Measurements from ENCODE around the gene SLC10A7. TPM values are rescaled to one million over a fixed set of nuclear protein-coding genes. Genes with fewer than 3 reads are reported as not detected.

SLC10A7 gene
- total RNA-seq, 1 donor from 2014 or later: 11.8 TPM

DNA sequence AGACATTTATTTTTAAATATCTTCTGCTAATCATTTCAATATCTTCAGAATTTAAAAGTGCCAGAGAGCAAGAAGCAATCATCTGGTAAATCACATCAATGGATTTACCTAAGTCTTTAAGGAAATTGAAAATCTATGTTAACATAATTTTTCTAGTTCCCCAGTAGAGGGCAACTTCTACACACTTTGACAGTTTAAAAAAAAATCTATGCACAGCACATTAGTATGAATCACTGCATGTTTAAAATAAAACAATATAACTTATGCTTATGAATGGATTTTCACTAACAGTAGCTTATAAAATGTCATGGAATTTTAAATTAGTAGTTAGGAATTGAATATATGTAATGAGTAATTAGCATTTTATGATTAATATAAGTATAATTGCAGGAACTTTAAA lies 180.9 kb downstream of the SLC10A7 start:
- H3K9me3 Mint-ChIP-seq (ENCODE audit: unreplicated experiment): no peaks in the 10 kb centered on the region
- no peak overlapping the region for H3K4me3 Mint-ChIP-seq (ENCODE audit: unreplicated experiment)
- H3K4me1 Mint-ChIP-seq (ENCODE audit: unreplicated experiment): peaks cover 25% of the 10 kb centered on the region
- DNase-seq (ENCODE audit: low spot score): no peak
- no peaks in the 10 kb centered on the region for H3K36me3 Mint-ChIP-seq (ENCODE audit: low read depth, unreplicated experiment)
- TF ChIP-seq, protein P1, sequence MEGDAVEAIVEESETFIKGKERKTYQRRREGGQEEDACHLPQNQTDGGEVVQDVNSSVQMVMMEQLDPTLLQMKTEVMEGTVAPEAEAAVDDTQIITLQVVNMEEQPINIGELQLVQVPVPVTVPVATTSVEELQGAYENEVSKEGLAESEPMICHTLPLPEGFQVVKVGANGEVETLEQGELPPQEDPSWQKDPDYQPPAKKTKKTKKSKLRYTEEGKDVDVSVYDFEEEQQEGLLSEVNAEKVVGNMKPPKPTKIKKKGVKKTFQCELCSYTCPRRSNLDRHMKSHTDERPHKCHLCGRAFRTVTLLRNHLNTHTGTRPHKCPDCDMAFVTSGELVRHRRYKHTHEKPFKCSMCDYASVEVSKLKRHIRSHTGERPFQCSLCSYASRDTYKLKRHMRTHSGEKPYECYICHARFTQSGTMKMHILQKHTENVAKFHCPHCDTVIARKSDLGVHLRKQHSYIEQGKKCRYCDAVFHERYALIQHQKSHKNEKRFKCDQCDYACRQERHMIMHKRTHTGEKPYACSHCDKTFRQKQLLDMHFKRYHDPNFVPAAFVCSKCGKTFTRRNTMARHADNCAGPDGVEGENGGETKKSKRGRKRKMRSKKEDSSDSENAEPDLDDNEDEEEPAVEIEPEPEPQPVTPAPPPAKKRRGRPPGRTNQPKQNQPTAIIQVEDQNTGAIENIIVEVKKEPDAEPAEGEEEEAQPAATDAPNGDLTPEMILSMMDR (IDR thresholded peaks at IDR 0.05; ENCODE audit: unreplicated experiment): peak; percentile 61
- H3K27me3 Mint-ChIP-seq (ENCODE audit: unreplicated experiment): no peaks in the 10 kb centered on the region
- H3K27ac Mint-ChIP-seq (ENCODE audit: unreplicated experiment): no peak overlapping the region

DNA sequence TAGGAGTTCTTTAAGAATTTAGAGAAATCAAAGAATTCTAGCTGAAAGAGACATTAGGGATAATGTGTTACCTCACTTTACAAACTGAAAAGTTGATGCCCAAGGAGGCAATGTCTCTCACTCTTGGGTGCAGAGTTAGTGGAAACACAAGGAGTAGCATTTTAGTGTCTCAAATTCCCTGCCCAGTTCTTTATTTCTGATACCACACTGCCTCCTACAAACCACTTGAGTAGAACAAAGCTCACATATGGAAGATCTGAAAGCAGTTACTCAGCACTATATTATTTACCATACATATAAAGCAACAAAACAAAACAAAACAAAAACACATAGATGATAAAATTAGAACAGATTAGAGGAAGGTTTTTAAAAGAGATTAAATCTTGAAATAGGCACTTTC lies 183.2 kb downstream of the SLC10A7 start:
- Mint-ChIP-seq H3K36me3 (ENCODE audit: low read depth, unreplicated experiment) (no peaks in the 10 kb centered on the region), H3K27ac (ENCODE audit: unreplicated experiment) (no peak overlapping the region), H3K4me1 (ENCODE audit: unreplicated experiment) (peaks cover 28% of the 10 kb centered on the region), H3K27me3 (ENCODE audit: unreplicated experiment) (no peaks in the 10 kb centered on the region), H3K9me3 (ENCODE audit: unreplicated experiment) (no peaks in the 10 kb centered on the region), H3K4me3 (ENCODE audit: unreplicated experiment) (no peak overlapping the region)
- DNase-seq (ENCODE audit: low spot score): no peak
- TF ChIP-seq, protein P1 (IDR thresholded peaks at IDR 0.05; ENCODE audit: unreplicated experiment): no peak

DNA sequence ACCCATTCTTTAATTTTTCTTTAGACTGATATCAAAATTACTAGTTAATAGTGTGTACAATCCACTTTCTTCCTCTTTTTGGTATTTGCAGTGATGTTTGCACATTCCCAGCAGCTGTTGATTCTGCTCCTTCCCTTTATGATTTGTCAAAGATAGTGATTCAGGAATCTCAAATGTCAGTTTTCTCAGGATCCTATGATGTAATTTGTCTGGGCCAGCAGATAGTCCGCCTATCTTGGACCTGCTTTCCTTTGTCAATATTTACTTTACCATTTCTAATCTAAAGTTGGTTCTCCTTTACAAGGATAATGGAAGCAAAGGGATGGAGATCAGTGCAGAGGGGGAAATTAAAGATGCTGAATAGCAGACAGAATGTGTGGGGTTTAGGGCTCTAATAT lies 185.3 kb downstream of the SLC10A7 start:
- peak overlapping the region; percentile 15 for H3K27ac Mint-ChIP-seq (ENCODE audit: unreplicated experiment)
- no peak for DNase-seq (ENCODE audit: low spot score)
- no peaks in the 10 kb centered on the region for H3K36me3 Mint-ChIP-seq (ENCODE audit: low read depth, unreplicated experiment)
- H3K9me3 Mint-ChIP-seq (ENCODE audit: unreplicated experiment): no peaks in the 10 kb centered on the region
- H3K4me1 Mint-ChIP-seq (ENCODE audit: unreplicated experiment): peaks cover 28% of the 10 kb centered on the region
- H3K27me3 Mint-ChIP-seq (ENCODE audit: unreplicated experiment): no peaks in the 10 kb centered on the region
- no peak overlapping the region for H3K4me3 Mint-ChIP-seq (ENCODE audit: unreplicated experiment)
- TF ChIP-seq, protein P1 (IDR thresholded peaks at IDR 0.05; ENCODE audit: unreplicated experiment): no peak

DNA sequence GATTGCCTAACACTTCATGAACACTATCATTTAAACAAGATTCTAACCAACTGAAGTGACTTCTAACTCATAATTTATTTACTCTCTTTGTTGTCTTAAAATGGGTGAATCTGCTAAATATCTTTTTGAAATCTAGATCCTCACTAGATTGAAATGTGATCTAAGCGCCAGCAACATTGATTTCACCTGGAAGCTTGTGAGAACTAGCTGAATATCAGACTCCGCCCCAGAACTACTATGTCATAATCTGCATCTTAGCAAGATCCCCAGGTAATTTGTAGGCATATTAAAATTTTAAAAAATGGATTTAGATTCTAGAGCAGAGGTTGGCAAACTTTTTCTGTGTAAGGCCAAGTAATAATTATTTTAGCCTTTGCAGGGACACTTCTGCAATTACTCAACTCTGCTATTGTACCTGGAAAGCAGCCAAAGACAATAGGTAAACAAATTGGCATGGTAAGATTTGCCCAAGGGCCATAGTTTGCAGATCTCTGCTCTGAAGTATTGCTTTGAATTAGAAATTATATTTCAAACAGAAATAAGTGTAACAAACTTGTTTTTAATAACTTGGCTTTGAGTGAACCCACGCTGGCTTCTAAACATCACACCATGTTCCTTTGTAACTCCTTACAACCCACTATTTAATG lies 185.9 kb downstream of the SLC10A7 start:
- TF ChIP-seq, protein P1 (IDR thresholded peaks at IDR 0.05; ENCODE audit: unreplicated experiment): no peak
- Mint-ChIP-seq H3K36me3 (ENCODE audit: low read depth, unreplicated experiment) (no peaks in the 10 kb centered on the region), H3K9me3 (ENCODE audit: unreplicated experiment) (no peaks in the 10 kb centered on the region), H3K4me1 (ENCODE audit: unreplicated experiment) (peaks cover 28% of the 10 kb centered on the region), H3K27ac (ENCODE audit: unreplicated experiment) (peak overlapping the region; percentile 27), H3K4me3 (ENCODE audit: unreplicated experiment) (no peak overlapping the region), H3K27me3 (ENCODE audit: unreplicated experiment) (no peaks in the 10 kb centered on the region)
- DNase-seq (ENCODE audit: low spot score): no peak

DNA sequence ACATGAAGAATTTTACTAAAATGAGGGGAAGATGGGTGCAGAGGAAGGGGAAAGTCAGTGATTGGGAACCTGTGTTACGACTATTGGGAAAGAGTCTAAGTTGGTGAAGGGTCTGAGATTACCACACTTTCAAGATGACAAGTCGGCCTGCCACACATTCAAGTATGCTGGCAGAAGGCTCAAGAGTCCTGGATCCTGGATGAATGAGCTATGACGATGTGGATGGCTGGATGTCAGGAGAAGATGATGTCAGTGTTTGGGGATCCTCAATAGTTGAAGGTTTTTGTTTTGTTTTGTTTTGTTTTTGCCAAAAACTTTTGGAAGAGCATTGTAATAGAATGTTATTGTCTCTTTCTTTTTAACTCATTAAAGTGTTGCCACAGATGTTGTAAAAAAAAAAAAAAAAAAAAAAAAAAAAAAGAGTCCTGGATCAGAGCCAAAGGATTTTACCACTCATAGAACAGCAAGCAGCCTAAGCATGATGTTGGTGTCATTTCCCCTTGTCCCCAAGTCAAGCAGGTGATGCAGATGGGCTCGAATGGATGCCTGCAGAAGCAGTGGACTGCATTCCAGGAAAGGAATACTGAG lies 186.8 kb downstream of the SLC10A7 start:
- no peaks in the 10 kb centered on the region for H3K9me3 Mint-ChIP-seq (ENCODE audit: unreplicated experiment)
- peaks cover 28% of the 10 kb centered on the region for H3K4me1 Mint-ChIP-seq (ENCODE audit: unreplicated experiment)
- H3K36me3 Mint-ChIP-seq (ENCODE audit: low read depth, unreplicated experiment): no peaks in the 10 kb centered on the region
- no peak overlapping the region for H3K27ac Mint-ChIP-seq (ENCODE audit: unreplicated experiment)
- H3K27me3 Mint-ChIP-seq (ENCODE audit: unreplicated experiment): no peaks in the 10 kb centered on the region
- TF ChIP-seq, protein P1 (IDR thresholded peaks at IDR 0.05; ENCODE audit: unreplicated experiment): no peak
- no peak for DNase-seq (ENCODE audit: low spot score)
- H3K4me3 Mint-ChIP-seq (ENCODE audit: unreplicated experiment): no peak overlapping the region
